ENCODE measurements around the gene EPHB1. TPM values are rescaled to one million over a fixed set of nuclear protein-coding genes. Genes with fewer than 3 reads are reported as not detected.

The EPHB1 gene
- total RNA-seq, 1 experiment from 2014 or later: 0.11 TPM

DNA sequence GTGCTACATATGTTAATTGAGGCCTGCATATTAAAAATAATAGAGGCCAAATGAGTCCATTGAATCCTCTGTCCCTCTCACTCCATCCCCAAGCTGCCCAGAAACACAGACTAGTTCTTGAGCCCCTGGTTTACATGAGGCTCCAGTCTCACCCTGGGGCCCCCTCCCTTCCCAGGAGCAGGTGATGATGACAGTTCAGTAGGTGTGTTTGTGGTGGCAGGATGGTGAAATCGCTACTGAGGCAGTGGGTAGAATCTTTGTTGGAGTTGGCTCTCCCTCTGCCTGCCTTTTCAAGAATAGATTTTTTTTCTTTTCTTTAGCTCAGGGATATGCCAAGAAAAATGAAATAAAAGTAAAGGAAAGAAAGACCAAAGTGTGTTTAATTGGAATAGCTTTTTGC is 288.7 kb downstream of the EPHB1 start:
- intact Hi-C loops (cut with micrococcal nuclease; ENCODE audit: unreplicated experiment): no loop called here
- Histone ChIP-seq H3K4me1 (ENCODE audit: insufficient read depth, low read length, poor library complexity, severe bottlenecking) (no peaks in the 10 kb centered on the region), H3K27me3 (replicated peaks; ENCODE audit: insufficient read depth, low read depth, low read length, poor library complexity) (no peaks in the 10 kb centered on the region), H3K36me3 (ENCODE audit: insufficient read depth, low read length, poor library complexity, severe bottlenecking) (no peaks in the 10 kb centered on the region), H3K4me3 (ENCODE audit: low read depth, low read length, poor library complexity, severe bottlenecking) (no peak overlapping the region), H3K27ac (ENCODE audit: low read depth, low read length, poor library complexity, severe bottlenecking) (no peak overlapping the region), H3K9me3 (ENCODE audit: low read depth, low read length, poor library complexity, severe bottlenecking) (no peaks in the 10 kb centered on the region)
- ChIA-PET POLR2A (ENCODE audit: low non-redundant PET) (no interaction called here), CTCF (no interaction called here)
- TF ChIP-seq, protein P1, sequence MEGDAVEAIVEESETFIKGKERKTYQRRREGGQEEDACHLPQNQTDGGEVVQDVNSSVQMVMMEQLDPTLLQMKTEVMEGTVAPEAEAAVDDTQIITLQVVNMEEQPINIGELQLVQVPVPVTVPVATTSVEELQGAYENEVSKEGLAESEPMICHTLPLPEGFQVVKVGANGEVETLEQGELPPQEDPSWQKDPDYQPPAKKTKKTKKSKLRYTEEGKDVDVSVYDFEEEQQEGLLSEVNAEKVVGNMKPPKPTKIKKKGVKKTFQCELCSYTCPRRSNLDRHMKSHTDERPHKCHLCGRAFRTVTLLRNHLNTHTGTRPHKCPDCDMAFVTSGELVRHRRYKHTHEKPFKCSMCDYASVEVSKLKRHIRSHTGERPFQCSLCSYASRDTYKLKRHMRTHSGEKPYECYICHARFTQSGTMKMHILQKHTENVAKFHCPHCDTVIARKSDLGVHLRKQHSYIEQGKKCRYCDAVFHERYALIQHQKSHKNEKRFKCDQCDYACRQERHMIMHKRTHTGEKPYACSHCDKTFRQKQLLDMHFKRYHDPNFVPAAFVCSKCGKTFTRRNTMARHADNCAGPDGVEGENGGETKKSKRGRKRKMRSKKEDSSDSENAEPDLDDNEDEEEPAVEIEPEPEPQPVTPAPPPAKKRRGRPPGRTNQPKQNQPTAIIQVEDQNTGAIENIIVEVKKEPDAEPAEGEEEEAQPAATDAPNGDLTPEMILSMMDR (conservative IDR thresholded peaks at IDR 0.05; ENCODE audit: low read depth, low read length): no peak
- no peak for TF ChIP-seq EZH2 (IDR thresholded peaks at IDR 0.05; ENCODE audit: borderline replicate concordance, low read depth, low read length, poor library complexity, severe bottlenecking)
- no peak for DNase-seq (ENCODE audit: low spot score)
- no TSS peak for BruUV-seq (replicated peaks)

GRCh38 chr3:135084405-135084804 is 289.3 kb downstream of the EPHB1 start:
- CTCF ChIA-PET: no interaction called here
- no peaks in the 10 kb centered on the region for H3K36me3 ChIP-seq (ENCODE audit: insufficient read depth, low read length, poor library complexity, severe bottlenecking)
- H3K27ac ChIP-seq (ENCODE audit: low read depth, low read length, poor library complexity, severe bottlenecking): no peak overlapping the region
- no peaks in the 10 kb centered on the region for H3K4me1 ChIP-seq (ENCODE audit: insufficient read depth, low read length, poor library complexity, severe bottlenecking)
- no peak overlapping the region for H3K4me3 ChIP-seq (ENCODE audit: low read depth, low read length, poor library complexity, severe bottlenecking)
- POLR2A ChIA-PET (ENCODE audit: low non-redundant PET): no interaction called here
- H3K9me3 ChIP-seq (ENCODE audit: low read depth, low read length, poor library complexity, severe bottlenecking): no peaks in the 10 kb centered on the region
- peaks cover 2% of the 10 kb centered on the region for H3K27me3 ChIP-seq (replicated peaks; ENCODE audit: insufficient read depth, low read depth, low read length, poor library complexity)
- intact Hi-C loops (cut with micrococcal nuclease; ENCODE audit: unreplicated experiment): no loop called here
- no TSS peak for BruUV-seq (replicated peaks)
- TF ChIP-seq, protein P1 (conservative IDR thresholded peaks at IDR 0.05; ENCODE audit: low read depth, low read length): no peak
- TF ChIP-seq EZH2 (IDR thresholded peaks at IDR 0.05; ENCODE audit: borderline replicate concordance, low read depth, low read length, poor library complexity, severe bottlenecking): no peak
- no peak for DNase-seq (ENCODE audit: low spot score)

DNA sequence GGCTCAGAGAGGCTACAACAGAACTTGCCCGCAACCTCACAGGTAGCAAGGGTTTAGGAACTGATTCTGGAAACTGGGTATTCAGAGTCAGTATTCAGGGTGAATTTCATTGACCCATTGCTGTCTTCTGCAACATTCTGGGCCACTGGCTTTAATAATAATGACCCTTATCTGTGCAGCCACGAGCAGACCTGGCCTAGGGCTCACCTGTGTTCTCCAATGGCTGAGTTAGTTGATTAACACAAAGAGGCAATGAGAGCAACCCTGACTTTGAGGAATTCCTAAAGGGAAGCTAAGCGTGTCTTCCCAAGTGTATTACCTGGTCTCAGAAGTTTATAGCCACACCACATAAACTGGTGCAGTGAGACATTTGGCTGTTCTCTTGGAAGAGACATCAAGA is 289.9 kb downstream of the EPHB1 start:
- Histone ChIP-seq H3K4me1 (ENCODE audit: insufficient read depth, low read length, poor library complexity, severe bottlenecking) (no peaks in the 10 kb centered on the region), H3K36me3 (ENCODE audit: insufficient read depth, low read length, poor library complexity, severe bottlenecking) (no peaks in the 10 kb centered on the region), H3K27me3 (replicated peaks; ENCODE audit: insufficient read depth, low read depth, low read length, poor library complexity) (peaks cover 3% of the 10 kb centered on the region), H3K27ac (ENCODE audit: low read depth, low read length, poor library complexity, severe bottlenecking) (no peak overlapping the region), H3K4me3 (ENCODE audit: low read depth, low read length, poor library complexity, severe bottlenecking) (no peak overlapping the region), H3K9me3 (ENCODE audit: low read depth, low read length, poor library complexity, severe bottlenecking) (no peaks in the 10 kb centered on the region)
- TF ChIP-seq, protein P1 (conservative IDR thresholded peaks at IDR 0.05; ENCODE audit: low read depth, low read length): no peak
- no peak for TF ChIP-seq EZH2 (IDR thresholded peaks at IDR 0.05; ENCODE audit: borderline replicate concordance, low read depth, low read length, poor library complexity, severe bottlenecking)
- POLR2A ChIA-PET (ENCODE audit: low non-redundant PET): no interaction called here
- CTCF ChIA-PET: no interaction called here
- no peak for DNase-seq (ENCODE audit: low spot score)
- intact Hi-C loops (cut with micrococcal nuclease; ENCODE audit: unreplicated experiment): no loop called here
- BruUV-seq (replicated peaks): no TSS peak

Data from A673 (cell line).